Activated effector memory CD4-positive, alpha-beta T cell treated with anti-CD3 and anti-CD28 coated beads, Interleukin-2, amount 50 U/mL, for 16 hours (primary cell): ENCODE measurements around the gene CAPNS1.
"Not testable (repeated sequence)": the region's sequence is repeated elsewhere in the genome, so short reads cannot be mapped to it uniquely, and the experiment has no call there.

Experiments
- DNase-seq: peaks from one replicate; pipeline ENCODE4 v3.0.0-alpha.2; 2020

The CAPNS1 gene

DNA sequence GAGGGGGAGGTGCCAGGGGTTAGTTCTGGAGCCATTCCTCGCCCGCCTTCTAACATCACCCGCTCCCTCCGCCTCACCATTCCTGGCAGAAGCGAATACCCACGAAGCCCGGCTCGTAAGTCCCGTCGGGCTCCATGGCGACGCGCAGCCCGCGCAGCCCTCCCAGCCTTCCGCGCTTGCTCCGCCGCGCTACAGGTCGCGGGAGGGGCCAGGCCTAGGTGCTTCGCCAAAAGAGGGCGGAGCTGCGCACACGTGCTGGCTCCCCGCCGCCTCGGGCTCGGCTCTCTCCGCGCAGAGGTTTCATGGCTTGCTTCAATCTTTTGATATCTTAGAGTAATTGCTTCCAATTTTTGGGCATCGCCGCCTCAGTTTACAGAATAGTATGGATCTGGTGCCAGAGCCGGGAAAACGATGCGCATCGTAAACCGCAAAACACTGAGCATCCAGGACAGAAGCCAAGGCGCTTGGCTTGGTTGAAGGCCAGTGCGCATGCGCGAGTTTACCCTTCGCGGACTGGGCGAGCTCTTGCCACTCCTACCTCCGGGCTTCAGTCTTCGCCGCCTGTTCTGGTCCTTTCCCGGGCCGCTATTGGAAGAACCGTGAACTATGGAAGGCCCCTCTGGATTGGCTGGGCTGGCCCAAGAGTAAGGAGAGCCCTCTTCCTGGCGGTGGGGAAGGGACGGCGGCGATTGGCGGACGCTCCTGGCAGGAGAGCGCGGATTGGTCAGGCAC lies 25.0 kb upstream of the CAPNS1 start, which contains the start of gene POLR2I:
Gene POLR2I (minus strand): TSS at position 155 of the 732 bp plus-strand sequence. CDS start 19 bp downstream, at position 136.
- peak; percentile 99 for DNase-seq

- peak; percentile 95 for DNase-seq
These were observed 24.2 kb upstream of the CAPNS1 start, which contains the start of gene TBCB for GRCh38 chr19:36115453-36116343. TBCB (plus strand) TSS chr19:36115468; CDS start chr19:36115561, 93 bp downstream.

DNA sequence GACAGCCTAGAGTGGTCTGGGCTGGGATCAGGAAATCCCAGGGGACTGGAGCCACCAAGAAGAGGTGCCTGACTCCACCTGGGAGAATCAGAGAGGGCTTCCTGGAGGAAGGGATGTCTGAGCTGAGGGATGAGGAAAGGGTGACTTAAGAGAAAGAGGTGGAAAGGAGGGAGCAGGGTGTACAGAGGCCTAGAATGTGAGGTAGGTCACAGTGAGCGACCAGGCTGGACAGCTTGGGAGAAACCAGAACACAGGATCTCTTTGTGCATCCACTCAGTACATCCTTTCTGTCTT lies 23.6 kb upstream of the CAPNS1 start:
- no peak for DNase-seq

DNA sequence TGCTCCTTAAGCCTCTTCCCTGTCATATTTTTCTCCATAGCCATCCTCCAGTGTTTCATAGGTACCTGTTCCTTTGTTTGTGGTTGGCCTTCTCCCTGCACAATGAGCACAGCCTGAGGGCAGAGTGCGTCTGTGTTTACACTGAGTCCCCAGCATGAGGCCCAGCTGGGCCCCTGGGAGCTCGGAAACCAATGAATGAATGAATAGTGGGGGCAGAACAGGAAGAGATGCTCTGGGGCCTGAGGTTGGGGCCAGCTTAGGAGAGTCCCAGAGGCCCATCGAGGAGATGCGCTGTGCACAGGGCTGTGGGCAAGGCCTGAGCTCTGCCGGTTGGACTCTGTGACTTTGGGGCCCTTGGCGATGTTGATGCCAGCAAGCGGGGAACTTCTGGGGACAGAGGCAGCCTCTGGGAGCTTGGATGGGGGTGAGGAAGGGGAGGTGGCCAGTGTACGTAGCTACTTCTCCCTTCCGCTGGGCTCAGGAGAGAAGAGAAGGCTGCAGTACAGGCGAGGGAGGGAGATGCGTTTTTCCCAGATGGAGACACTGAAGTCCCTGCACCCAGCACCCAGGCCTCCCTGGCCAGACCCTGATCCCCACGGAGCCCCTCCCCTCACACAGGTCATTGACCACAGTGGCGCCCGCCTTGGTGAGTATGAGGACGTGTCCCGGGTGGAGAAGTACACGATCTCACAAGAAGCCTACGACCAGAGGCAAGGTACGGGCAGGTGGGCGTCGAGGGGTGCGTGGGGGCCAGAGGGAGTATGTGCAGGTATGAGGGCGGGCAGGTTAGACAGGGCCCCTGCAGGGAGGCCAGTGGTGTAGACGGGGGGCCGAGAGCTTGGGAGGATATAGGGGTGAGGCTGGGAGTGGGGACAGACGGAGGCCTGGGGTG lies 19.5 kb upstream of the CAPNS1 start:
- DNase-seq = no peak

GRCh38 chr19:36120984-36121358 lies 18.9 kb upstream of the CAPNS1 start:
- DNase-seq = no peak

DNA sequence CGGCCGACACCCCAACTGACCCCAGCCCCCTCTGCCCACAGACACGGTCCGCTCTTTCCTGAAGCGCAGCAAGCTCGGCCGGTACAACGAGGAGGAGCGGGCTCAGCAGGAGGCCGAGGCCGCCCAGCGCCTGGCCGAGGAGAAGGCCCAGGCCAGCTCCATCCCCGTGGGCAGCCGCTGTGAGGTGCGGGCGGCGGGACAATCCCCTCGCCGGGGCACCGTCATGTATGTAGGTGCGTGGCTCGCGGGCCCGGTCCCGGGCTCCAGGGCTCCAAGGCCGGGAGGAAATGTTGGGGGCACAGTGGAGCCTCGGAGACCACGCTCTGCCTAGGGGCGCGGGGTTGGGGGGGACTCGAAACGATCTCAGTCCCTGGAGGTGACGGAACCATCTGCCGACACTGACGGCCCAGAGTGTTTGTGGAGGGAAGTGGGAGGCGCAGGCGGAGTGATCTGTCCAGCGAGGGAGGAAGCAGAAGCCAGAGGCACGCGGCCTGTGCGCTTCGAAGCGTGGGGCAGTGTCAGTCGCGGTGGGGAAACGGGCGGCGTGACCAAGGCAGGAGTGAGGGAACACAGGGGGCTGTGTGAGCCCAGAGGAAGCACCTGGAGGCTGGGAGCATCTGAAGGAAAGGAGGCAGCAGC lies 18.3 kb upstream of the CAPNS1 start:
- no peak for DNase-seq

GRCh38 chr19:36125557-36125956 lies 14.3 kb upstream of the CAPNS1 start:
- DNase-seq = no peak

DNA sequence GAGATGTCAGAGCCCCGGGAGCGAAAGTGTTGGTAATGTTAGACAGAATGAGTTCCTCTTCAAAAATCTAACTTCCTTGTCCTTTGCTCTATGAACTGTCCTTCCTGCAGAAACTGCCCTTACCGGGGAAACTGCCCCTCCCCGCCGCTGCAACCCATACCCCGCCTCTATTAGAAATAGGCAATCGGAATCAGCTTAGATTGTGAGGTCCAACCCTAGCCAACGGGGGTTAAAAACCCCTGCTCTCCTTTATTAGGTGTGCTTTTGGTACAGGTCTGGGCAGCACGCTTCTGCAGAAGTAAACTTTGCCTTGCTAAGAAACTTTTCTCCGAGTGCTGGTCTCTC lies 11.5 kb upstream of the CAPNS1 start:
- no peak for DNase-seq

GRCh38 chr19:36131221-36131620 lies 8.6 kb upstream of the CAPNS1 start:
- not testable (repeated sequence) for DNase-seq

GRCh38 chr19:36134867-36135266 lies 5.0 kb upstream of the CAPNS1 start:
- DNase-seq = not testable (repeated sequence)

- DNase-seq = no peak
These were observed 2.7 kb upstream of the CAPNS1 start for GRCh38 chr19:36136964-36137686.

DNA sequence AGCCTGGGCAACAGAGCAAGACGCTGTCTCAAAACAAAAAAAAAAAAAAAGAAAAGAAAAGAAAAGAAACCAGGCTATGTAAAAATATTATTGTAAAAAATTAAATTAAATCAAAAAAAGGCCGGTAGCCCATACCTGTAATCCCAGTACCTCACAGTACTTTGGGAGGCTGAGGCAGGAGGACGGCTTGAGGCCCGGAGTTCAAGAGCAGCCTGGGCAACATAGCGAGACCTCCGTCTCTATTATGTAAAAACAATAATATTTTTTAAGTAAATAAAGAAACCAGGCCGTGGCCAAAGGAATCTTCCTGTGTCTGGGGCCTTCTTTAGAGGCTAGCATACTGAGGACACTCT lies 770 bp upstream of the CAPNS1 start:
- DNase-seq = no peak

GRCh38 chr19:36140304-36141038 lies 605 bp downstream of the CAPNS1 start:
- DNase-seq = peak; percentile 77

- peak; percentile 96 for DNase-seq
These were observed 1.4 kb downstream of the CAPNS1 start for GRCh38 chr19:36141039-36141927.

- no peak for DNase-seq
These were observed 2.2 kb downstream of the CAPNS1 start for GRCh38 chr19:36142046-36142445.

- DNase-seq = no peak
These were observed 2.6 kb downstream of the CAPNS1 start for GRCh38 chr19:36142496-36142895.

DNA sequence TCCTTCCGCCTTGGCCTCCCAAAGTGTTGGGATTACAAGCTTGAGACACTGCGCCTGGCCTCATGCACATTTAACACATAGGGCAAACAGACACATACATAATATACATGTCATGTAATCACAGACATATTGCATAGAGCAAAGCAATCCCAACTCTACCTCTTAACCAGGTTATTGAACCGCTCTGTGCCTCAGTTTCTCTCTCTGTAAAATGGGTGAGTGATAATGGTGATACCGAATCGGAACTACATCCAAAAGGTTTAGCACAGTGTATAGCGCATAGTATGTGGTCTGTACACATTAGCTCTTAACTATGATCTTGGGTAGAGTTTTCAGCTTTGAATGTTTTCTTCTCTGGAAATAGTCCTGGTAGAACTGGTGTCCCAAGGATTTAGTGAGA lies 4.8 kb downstream of the CAPNS1 start:
- DNase-seq = no peak

GRCh38 chr19:36149673-36150406 lies 10.0 kb downstream of the CAPNS1 start:
- DNase-seq = no peak

DNA sequence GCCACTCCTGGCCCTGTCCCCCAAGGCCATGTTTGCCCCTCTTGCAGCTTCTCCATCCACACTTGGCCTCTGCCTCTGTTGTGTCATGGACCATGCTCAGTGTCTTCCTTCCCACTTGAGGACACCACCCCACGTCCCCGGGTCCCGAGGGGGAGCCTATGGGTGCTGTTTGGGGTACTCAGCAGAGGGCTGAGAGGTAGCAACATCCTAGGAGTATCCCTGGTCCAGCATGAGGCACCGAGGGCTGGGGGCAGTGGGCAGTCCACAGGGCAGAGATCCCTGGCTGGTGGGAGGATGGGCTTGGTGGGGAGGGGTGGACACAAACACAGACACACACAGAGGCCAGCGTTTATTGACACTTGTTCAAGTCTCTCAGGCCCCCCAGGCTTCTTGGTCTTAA lies 10.7 kb downstream of the CAPNS1 start:
- DNase-seq = no peak
